Lower lobe of right lung (tissue), 2 donors: ENCODE results near the gene CDCA8. TPM values are rescaled to one million over a fixed set of nuclear protein-coding genes. Genes with fewer than 3 reads are reported as not detected.
A peak's percentile ranks its signal among the peaks of the same experiment; 100 is the strongest.

Experiments
- ATAC-seq, 2 donors: fragments of 200-7000 bp; cut with Tn5 transposase; one replicate each; pipeline ENCODE4 v1.9.1; 2020 to 2022; ENCODE audit warnings: mild to moderate bottlenecking in 2 of 2, moderate library complexity in 2 of 2
- DNase-seq: peaks from one replicate; pipeline ENCODE4 v3.0.0-alpha.2; 2020
- H3K27ac ChIP-seq: fragments of 200-600 bp; one replicate; pipeline ENCODE4 v1.8.0; 2022
- H3K27me3 ChIP-seq: fragments of 200-600 bp; one replicate; pipeline ENCODE4 v1.8.0; 2022; ENCODE audit warnings: low read depth
- H3K36me3 ChIP-seq: fragments of 200-600 bp; one replicate; pipeline ENCODE4 v1.8.0; 2022; ENCODE audit warnings: mild to moderate bottlenecking
- H3K4me1 ChIP-seq: fragments of 200-600 bp; one replicate; pipeline ENCODE4 v1.8.0; 2022
- H3K4me3 ChIP-seq: fragments of 200-600 bp; one replicate; pipeline ENCODE4 v1.8.0; 2022; ENCODE audit warnings: mild to moderate bottlenecking
- H3K9me3 ChIP-seq: fragments of 200-600 bp; one replicate; pipeline ENCODE4 v1.8.0; 2022
- intact Hi-C: fragments of 100-400 bp; cut with DNase I; formaldehyde crosslinking; loops from one replicate; pipeline ENCODE4 v1.11.0; 2022
- total RNA-seq: library from RNA; stranded (reverse); fragmentation: NEBNext Ultra II Directional; extraction: Animal tissue kit (Norgen Biotek cat#: 25700); gene quantifications from one replicate; pipeline ENCODE4 v1.2.1, GENCODE V29; 2021
- TF ChIP-seq, protein P1 (sequence below): fragments of 200-600 bp; IDR thresholded peaks from one replicate; pipeline ENCODE4 v1.8.0; 2022; ENCODE audit warnings: antibody characterized with exemption, mild to moderate bottlenecking
- donor health status: DM: no; HTN: yes; CAD: no; lungs with severe emphysema.

Gene CDCA8
- total RNA-seq, 1 donor from 2014 or later, result 1.7 TPM

DNA sequence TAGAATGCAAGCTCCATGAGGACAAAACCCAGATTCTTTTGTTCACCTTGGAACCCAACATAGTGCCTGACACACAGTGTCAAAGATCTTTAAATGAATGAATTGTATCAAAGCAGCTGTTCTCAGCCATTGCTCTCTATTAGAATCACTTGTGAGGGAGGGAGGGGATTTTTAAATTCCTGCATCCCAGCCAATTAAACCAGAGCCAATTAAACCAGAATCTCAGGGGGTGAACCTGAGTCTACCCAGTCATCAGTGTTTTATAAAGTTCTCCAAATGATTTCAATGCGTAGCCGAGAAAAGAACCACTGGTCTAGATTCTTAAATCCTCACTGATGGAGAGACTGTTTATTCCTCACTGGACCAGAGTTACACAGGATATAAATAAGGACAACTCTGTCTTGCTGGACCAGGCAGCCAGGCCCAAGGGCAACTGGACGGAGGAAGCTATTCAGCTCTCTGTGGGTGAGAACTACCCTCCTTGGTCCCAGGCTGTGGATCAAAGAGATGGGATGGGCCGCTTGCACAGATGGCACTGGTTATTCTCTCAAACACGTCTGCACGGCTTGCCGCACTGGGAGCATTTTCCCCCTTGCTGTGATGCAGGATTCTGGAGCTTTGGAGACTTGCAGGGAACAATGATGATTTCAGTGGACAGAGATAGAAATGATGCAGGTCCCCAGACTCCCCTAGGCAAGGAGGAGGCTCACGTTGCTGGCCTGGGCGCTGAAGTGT, 20.0 kb upstream of the CDCA8 start:
- Histone ChIP-seq H3K36me3 (no peaks in the 10 kb centered on the region), H3K4me1 (peaks cover 8% of the 10 kb centered on the region), H3K9me3 (no peaks in the 10 kb centered on the region), H3K4me3 (no peak overlapping the region), H3K27me3 (peaks cover 12% of the 10 kb centered on the region), H3K27ac (no peak overlapping the region)
- intact Hi-C loops, result no loop called here
- TF ChIP-seq, protein P1, sequence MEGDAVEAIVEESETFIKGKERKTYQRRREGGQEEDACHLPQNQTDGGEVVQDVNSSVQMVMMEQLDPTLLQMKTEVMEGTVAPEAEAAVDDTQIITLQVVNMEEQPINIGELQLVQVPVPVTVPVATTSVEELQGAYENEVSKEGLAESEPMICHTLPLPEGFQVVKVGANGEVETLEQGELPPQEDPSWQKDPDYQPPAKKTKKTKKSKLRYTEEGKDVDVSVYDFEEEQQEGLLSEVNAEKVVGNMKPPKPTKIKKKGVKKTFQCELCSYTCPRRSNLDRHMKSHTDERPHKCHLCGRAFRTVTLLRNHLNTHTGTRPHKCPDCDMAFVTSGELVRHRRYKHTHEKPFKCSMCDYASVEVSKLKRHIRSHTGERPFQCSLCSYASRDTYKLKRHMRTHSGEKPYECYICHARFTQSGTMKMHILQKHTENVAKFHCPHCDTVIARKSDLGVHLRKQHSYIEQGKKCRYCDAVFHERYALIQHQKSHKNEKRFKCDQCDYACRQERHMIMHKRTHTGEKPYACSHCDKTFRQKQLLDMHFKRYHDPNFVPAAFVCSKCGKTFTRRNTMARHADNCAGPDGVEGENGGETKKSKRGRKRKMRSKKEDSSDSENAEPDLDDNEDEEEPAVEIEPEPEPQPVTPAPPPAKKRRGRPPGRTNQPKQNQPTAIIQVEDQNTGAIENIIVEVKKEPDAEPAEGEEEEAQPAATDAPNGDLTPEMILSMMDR, result no peak
- ATAC-seq (no peak), DNase-seq (no peak)

DNA sequence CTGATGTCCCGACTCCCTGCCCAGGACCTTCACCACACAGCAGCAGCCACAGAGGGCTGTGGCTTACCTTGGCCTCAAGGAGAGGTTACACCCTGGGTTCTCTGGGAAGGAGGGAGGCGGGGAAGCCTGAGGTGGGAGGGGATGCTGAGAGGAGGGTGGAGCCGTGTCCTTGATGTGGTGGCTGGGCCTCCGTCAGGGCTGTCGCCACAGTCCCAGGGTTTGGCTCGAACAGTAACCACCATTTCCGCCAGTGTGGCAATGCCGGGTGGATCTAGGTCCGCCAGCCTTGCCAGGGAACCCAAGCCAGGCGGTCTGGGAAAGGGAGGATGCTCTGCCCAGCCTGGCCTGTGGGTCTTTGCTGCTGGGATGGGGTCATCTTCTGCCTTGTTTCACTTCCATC, 18.4 kb upstream of the CDCA8 start:
- Histone ChIP-seq H3K27me3 (peaks cover 12% of the 10 kb centered on the region), H3K4me3 (no peak overlapping the region), H3K4me1 (peaks cover 8% of the 10 kb centered on the region), H3K9me3 (no peaks in the 10 kb centered on the region), H3K27ac (no peak overlapping the region), H3K36me3 (no peaks in the 10 kb centered on the region)
- DNase-seq (no peak), ATAC-seq (no peak)
- TF ChIP-seq, protein P1, result no peak
- intact Hi-C loops, result no loop called here

DNA sequence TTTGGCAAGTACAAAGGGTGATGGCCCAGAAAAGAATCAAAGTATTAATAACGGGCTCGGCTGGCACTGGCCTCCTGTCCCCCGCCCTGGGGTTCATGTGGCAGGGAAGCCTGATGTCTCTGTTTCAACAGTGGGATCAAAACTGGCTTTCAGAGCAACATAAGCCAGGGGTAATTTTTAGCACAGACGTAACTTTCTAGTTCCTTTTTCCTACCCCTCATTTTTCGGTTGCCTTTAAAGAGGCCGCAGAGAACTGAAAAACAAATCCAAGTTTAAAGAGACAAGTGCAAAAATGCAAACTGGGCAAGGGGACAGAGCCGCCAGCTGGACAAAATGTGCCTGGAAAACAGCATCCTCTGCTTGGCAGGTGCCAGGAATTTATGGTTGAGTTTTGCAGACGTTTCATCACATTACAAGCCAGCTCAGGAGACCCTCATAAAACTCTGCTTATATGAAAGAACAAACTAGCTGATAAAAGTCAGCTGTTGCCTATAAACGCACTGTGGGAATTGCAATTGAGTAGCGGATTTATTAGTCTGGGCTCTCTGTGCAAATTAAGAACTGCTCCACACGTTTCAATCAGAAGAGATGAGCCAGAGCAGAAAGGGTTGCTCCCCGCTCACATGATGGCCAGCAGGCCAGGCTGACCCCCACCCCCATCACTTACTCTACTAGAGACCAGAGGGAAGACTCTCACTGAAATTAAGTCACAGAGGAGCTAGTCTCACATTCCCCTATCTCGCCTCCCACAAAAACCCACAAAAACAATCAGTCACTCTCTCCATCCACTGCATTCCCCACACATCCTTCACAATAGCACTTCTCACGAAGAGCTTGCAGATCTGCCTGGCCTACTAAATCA, 15.8 kb upstream of the CDCA8 start:
- TF ChIP-seq, protein P1, result no peak
- no peak for DNase-seq

DNA sequence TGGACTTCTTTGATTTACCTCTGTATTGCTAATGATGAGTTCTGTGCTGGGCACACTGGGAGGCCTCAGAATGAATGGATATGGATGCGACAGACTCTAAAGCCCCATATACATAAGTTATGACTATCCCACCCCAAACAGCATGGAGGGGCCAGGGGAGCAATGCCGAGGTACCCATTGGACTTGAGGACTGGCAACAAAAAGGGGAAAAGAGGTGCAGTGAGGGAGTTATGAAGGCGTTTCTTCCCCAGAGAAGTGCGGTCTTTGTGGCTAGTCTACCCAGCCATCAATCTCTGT, 15.2 kb upstream of the CDCA8 start:
- Histone ChIP-seq H3K4me1 (peaks cover 8% of the 10 kb centered on the region), H3K36me3 (peaks cover 12% of the 10 kb centered on the region), H3K4me3 (no peak overlapping the region), H3K27ac (no peak overlapping the region), H3K9me3 (no peaks in the 10 kb centered on the region), H3K27me3 (no peaks in the 10 kb centered on the region)
- TF ChIP-seq, protein P1, result no peak
- no peak for DNase-seq
- no peak for ATAC-seq
- intact Hi-C loops, result no loop called here

More for the DNA sequence above, 15.8 kb upstream of the CDCA8 start:
- no peak for ATAC-seq
- Histone ChIP-seq H3K27me3 (peaks cover under 1% of the 10 kb centered on the region), H3K9me3 (no peaks in the 10 kb centered on the region), H3K36me3 (peaks cover 7% of the 10 kb centered on the region), H3K4me3 (no peak overlapping the region), H3K27ac (peak overlapping the region; percentile 56), H3K4me1 (peaks cover 8% of the 10 kb centered on the region)
- intact Hi-C loops, result no loop called here

DNA sequence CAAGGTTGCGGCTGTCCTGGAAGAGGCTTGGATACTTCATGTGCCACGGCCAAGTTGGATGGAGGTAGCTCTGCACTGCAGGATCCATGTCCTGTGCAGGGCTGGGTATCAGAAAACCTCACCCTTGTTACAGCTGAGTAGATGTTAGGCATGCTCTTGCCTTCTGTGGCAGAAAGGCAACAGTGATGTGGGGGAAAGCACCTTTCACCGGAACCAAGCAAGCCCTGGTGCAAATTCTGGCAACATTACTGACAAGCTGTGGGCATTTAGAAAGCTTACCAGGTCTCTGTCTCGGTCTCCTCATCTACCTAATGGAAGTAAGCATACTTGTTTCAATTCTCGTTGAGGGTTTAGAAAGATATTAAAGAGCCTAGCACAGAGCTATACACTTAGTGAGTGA, 14.5 kb upstream of the CDCA8 start:
- H3K4me3 ChIP-seq, result no peak overlapping the region
- TF ChIP-seq, protein P1, result no peak
- ATAC-seq (no peak), DNase-seq (no peak)
- H3K27ac ChIP-seq, result no peak overlapping the region
- no peaks in the 10 kb centered on the region for H3K27me3 ChIP-seq
- H3K4me1 ChIP-seq, result peaks cover 8% of the 10 kb centered on the region
- peaks cover 19% of the 10 kb centered on the region for H3K36me3 ChIP-seq
- intact Hi-C loops, result no loop called here
- H3K9me3 ChIP-seq, result no peaks in the 10 kb centered on the region
